GM18508 (cell line): Measurements from ENCODE around the gene CDC42EP2.

ENCODE experiments used
- ATAC-seq: cut with Tn5 transposase; IDR thresholded peaks from one replicate; pipeline ENCODE4 v1.9.1; 2021; ENCODE audit warnings: moderate number of reproducible peaks; ENCODE audit not compliant: insufficient read depth, unreplicated experiment

CDC42EP2 gene

GRCh38 chr11:65297026-65297672 lies 17.5 kb upstream of the CDC42EP2 start:
- no peak for ATAC-seq

DNA sequence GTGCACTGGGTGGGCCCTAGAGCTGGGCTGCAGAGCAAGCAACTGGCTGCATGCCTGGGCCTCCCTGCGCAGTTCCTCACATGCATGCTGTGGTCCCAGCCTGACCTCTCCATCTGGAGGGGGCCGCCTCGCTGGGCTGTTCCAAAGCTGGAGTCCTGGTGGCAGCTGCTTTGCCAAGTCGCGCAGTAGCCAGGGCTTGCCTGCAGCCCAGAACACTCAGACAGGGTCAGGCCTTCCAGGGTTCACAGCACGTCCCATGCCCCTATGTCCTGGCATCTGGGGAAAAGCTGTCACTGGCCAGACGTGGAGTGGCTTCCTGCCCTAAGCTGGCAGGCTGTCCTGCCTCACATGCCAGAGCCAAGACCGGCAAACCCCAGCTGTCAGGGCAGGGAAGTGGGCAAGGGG lies 16.5 kb upstream of the CDC42EP2 start:
- ATAC-seq: no peak

DNA sequence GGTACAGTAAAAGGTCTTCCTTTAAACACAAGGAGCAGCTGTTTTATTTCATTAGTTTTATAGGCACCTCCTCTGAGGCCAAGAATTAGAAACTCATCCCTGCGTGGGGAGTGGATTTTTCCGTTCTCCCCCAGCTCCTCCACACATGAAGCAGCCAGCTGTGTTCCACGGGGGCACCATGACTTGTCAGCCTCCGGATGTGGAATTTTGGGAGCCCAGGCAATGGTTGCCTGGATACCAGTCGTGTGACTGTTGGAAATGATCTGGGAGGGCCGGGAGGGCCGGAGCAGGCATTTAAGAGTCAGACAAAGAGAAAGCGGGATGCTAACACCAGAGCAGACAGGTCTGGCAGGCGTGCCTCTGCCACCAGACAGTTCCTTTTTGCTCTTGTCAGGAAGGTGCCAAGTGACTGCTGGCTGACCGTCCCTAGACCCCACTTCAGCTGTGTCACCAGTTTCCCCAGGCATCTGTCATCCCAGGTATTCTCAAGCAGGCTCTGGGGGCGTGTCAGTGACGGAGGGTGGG lies 15.9 kb upstream of the CDC42EP2 start:
- no peak for ATAC-seq

DNA sequence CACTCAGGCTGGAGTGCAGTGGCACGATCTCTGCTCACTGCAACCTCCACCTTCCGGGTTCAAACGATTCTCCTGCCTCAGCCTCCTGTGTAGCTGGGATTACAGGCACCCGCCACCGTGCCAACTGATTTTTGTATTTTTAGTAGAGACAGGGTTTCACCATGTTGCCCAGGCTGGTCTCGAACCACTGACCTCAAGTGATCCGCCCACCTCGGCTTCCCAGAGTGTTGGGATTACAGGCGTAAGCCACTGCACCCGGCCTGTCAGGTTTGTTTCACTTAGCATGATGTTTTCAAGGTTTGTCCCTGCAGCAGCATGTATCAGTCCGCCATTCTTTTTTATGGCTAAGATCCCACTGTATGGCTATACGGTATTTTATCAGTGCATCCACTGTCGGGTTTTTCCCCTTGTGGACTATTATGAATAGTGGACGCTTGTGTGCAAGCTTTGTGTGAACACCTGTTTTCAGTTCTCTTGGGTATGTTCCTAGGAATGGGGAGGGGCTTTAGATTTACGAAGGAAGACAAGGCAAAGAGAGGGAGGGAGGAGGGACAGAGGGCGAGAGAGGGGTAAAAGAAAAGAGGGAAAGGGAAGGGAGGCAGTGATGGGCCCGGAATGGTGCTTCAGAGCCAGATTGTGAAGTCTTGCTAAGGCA lies 13.9 kb upstream of the CDC42EP2 start:
- no peak for ATAC-seq

GRCh38 chr11:65301491-65302329 lies 13.0 kb upstream of the CDC42EP2 start:
- ATAC-seq: no peak

GRCh38 chr11:65303555-65303954 lies 11.1 kb upstream of the CDC42EP2 start:
- no peak for ATAC-seq

DNA sequence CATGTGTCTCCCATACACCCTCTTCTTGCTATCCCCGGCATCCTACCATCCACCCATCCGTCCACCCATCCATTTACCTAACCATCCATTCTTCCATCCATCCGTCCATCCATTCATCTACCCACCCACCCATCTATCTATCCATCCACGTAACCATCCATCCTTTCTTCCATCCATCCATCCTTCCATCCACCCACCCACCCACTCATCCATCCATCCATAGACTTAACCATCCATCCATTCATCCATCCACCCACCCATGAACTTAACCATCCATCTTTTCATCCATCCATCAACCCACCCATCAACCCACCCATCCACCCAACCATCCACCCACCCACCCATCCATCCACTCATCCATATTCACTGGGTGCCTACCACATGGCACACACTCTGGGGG lies 10.6 kb upstream of the CDC42EP2 start:
- ATAC-seq: no peak

DNA sequence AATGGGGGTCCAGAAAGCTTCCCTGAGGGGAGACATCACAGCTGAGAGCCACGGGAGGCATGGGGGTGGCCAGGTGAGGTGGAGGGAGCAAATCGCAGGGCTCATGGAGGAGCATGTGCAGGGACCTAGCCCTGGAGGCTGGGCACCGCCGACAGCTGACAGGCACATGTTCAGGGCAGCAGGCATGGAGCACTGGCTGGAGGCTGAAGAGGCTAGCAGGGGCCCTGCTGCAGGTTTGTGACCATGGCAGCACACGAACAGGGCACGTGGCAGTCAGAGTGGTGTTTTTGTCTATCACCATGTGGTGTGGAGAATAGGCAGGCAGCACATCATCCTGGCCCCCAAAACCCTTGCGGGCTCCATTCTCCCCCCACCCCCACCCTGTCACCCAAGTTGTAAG lies 10.1 kb upstream of the CDC42EP2 start:
- no peak for ATAC-seq

DNA sequence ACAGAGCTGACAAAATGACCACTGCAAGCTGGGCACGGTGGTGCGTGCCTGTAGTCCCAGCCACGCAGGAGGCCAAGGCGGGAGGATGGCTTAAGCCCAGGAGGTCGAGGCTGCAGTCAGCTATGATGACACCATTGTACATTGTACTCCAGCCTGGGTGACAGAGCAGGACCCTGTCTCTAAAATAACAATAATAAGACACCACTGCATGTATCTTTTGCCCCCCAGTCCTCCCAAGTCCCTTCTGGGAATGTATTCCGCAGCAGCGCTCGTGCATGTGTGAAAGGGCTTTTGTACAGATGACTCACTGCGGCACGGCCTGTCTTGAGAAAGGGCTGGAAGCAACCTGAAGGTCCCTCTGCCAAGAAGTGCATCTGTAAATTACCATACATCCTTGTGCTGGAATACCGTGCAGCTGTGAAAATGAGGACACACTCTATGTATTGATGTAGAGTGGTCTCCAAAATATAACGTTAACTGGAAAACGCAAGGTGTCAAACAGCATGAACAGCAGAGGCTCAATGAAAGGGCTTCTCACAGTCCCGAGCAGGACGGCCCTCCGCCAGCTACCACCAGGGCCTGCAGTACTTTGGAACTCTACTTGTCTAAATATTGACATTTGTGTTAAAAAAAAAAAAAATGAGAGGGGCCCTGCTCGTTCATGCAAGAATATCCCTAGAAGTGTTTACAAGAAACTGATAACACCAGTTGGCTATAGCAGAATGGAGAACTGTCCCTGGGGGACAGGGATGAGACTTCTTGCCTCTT lies 9.0 kb upstream of the CDC42EP2 start:
- no peak for ATAC-seq

DNA sequence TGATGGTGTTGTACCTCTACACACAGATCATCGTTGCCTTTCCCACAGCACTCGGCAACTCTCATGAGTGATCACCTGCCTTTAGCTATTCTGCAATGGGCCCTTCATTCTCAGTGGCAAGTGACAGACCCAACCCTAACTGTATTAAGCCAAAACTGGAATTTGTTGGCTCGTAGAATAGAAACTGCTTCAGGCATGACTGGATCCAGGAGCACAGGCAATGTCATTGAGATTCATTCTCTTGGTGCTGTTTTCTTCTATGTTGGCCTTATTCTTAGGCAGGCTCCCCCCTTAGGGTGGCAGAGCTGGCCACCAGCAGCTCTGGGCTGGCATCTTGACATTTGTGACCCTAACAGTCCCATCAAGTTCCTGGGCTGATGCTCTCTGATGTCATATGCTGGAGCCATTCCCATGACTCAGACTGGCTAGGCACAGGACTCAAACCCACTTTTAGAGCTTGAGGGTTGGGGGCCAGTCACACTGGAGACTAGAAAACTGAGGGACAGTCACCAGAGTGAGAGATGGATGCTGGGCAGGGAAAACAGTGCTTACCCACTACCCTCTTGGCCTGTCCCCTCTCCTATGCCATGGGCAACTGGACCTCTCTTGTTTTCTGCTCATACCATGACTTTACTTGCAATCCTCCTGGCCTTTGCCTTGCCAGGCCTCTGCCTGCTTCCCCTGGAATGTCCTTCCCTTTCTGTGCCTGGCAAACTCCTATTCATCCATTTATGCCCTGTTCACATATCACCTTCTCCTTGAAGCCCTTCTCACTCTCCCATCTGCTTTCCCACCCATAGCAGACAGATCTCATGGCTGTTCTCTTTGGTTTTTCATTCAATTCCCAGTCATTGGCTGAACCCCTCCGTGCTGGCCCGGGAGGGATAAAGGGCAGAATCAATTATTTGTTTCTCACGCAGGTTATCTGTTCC lies 7.1 kb upstream of the CDC42EP2 start:
- ATAC-seq: no peak

GRCh38 chr11:65308281-65308891 lies 6.3 kb upstream of the CDC42EP2 start:
- no peak for ATAC-seq

GRCh38 chr11:65309006-65309405 lies 5.7 kb upstream of the CDC42EP2 start:
- ATAC-seq: no peak

DNA sequence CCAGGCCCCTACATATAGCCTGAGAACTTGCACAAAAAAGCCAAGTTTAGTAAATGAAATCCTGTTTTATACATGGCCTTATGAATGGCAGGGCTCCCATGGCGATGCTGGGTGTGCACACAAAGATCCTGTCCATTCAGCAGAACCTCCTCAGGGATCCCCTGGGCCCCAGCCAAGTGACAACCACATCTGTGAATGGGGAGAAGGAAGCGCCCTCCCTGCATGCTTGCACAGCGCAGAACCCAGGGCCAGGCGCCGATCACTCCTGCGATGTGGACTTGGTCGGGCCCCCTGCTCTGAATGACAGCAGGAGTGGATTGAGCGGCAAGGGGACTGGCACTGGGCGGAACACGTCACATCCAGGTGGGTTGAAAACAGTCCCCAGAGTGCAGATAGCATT lies 4.5 kb upstream of the CDC42EP2 start:
- no peak for ATAC-seq

GRCh38 chr11:65310736-65311135 lies 3.9 kb upstream of the CDC42EP2 start:
- no peak for ATAC-seq

- ATAC-seq: no peak
These were observed 3.4 kb upstream of the CDC42EP2 start for GRCh38 chr11:65311170-65311678.

- no peak for ATAC-seq
These were observed 669 bp downstream of the CDC42EP2 start for GRCh38 chr11:65315204-65315865.

DNA sequence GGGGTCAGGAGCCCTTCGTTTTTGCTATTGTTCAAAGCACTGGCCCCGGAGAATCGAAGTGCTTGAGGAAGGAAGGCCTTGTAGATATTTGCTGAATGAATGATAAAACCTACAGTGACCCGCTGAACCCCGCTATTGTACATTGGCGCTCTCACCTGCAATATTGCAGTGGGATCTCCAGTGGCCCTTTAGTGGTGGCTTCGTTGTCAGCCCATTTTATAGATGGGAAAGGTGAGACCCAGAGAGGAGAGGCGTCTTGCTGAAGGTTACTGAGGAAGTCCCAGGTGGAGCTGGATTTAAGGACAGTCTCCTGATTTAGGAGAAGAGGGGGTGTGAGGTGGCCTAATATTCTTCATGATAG lies 1.2 kb downstream of the CDC42EP2 start:
- ATAC-seq: no peak
